Breast epithelium (tissue), 3 donors: ENCODE data around the gene EZH1.

Experiments used
- CTCF ChIP-seq, 3 donors: fragments of 450-650 bp; IDR thresholded peaks; one replicate each; pipeline ENCODE4 v1.5.1; 2016 to 2017; ENCODE audit warnings: antibody characterized with exemption in 3 of 3, mild to moderate bottlenecking in 3 of 3, moderate library complexity in 3 of 3
- POLR2A ChIP-seq: fragments of 450-650 bp; IDR thresholded peaks from one replicate; pipeline ENCODE4 v1.6.1; 2016; ENCODE audit warnings: antibody characterized with exemption, mild to moderate bottlenecking, moderate library complexity

GRCh38 chr17:42702446-42702845 is 42.4 kb downstream of the EZH1 start:
- TF ChIP-seq CTCF (IDR thresholded peaks at IDR 0.05) (no peak), POLR2A (no peak)
